ENCODE data around the gene DMRT1. TPM values are rescaled to one million over a fixed set of nuclear protein-coding genes. Genes with fewer than 3 reads are reported as not detected.
"Not testable (repeated sequence)": the region's sequence is repeated elsewhere in the genome, so short reads cannot be mapped to it uniquely, and the experiment has no call there.

Gene DMRT1
- total and polyA plus RNA-seq, 2 donors from 2014 or later, result not detected

- FAIRE-seq, result no peak
- no peak for DNase-seq
- Histone ChIP-seq H3K9ac (ENCODE audit: low read length in 3 of 3) (no peak overlapping the region), H3K36me3 (ENCODE audit: control insufficient read depth in 2 of 3, insufficient read depth in 3 of 3, low read length in 3 of 3) (no peaks in the 10 kb centered on the region), H3K9me3 (ENCODE audit: control insufficient read depth in 2 of 3, insufficient read depth in 1 of 3, low read length in 3 of 3) (no peaks in the 10 kb centered on the region), H3K4me1 (ENCODE audit: control insufficient read depth in 2 of 3, insufficient read depth in 2 of 3, low read depth in 1 of 3, low read length in 3 of 3) (no peaks in the 10 kb centered on the region), H3K4me3 (ENCODE audit: low read length in 3 of 3) (no peak overlapping the region), H3K27me3 (ENCODE audit: control insufficient read depth, insufficient read depth, low read length) (no peaks in the 10 kb centered on the region), H3K27ac (ENCODE audit: low read depth in 2 of 2, low read length in 2 of 2) (no peak overlapping the region)
- no peak for TF ChIP-seq CTCF (IDR thresholded peaks at IDR 0.05; ENCODE audit: borderline replicate concordance, extremely low read depth, insufficient read depth)
- intact Hi-C loops (cut with DNase I), result no loop called here
These were observed 71.3 kb downstream of the DMRT1 start for GRCh38 chr9:912776-913175.

- not testable (repeated sequence) for H3K27ac ChIP-seq (ENCODE audit: low read depth in 2 of 2, low read length in 2 of 2)
These were observed 72.0 kb downstream of the DMRT1 start for GRCh38 chr9:913526-913925.

GRCh38 chr9:917730-918129, 76.2 kb downstream of the DMRT1 start:
- TF ChIP-seq CTCF (IDR thresholded peaks at IDR 0.05; ENCODE audit: borderline replicate concordance, extremely low read depth, insufficient read depth), result no peak
- Histone ChIP-seq H3K9me3 (ENCODE audit: control insufficient read depth in 2 of 3, insufficient read depth in 1 of 3, low read length in 3 of 3) (no peaks in the 10 kb centered on the region), H3K9ac (ENCODE audit: low read length in 3 of 3) (no peak overlapping the region), H3K4me1 (ENCODE audit: control insufficient read depth in 2 of 3, insufficient read depth in 2 of 3, low read depth in 1 of 3, low read length in 3 of 3) (no peaks in the 10 kb centered on the region), H3K27me3 (ENCODE audit: control insufficient read depth, insufficient read depth, low read length) (no peaks in the 10 kb centered on the region), H3K27ac (ENCODE audit: low read depth in 2 of 2, low read length in 2 of 2) (no peak overlapping the region), H3K4me3 (ENCODE audit: low read length in 3 of 3) (no peak overlapping the region), H3K36me3 (ENCODE audit: control insufficient read depth in 2 of 3, insufficient read depth in 3 of 3, low read length in 3 of 3) (no peaks in the 10 kb centered on the region)
- DNase-seq (no peak), FAIRE-seq (no peak)
- intact Hi-C loops (cut with DNase I), result no loop called here

More at GRCh38 chr9:913526-913925, 72.0 kb downstream of the DMRT1 start:
- H3K9me3 ChIP-seq (ENCODE audit: control insufficient read depth in 2 of 3, insufficient read depth in 1 of 3, low read length in 3 of 3); intact Hi-C loops (cut with DNase I); H3K9ac ChIP-seq (ENCODE audit: low read length in 3 of 3); H3K4me3 ChIP-seq (ENCODE audit: low read length in 3 of 3); FAIRE-seq; H3K4me1 ChIP-seq (ENCODE audit: control insufficient read depth in 2 of 3, insufficient read depth in 2 of 3, low read depth in 1 of 3, low read length in 3 of 3); H3K36me3 ChIP-seq (ENCODE audit: control insufficient read depth in 2 of 3, insufficient read depth in 3 of 3, low read length in 3 of 3); H3K27me3 ChIP-seq (ENCODE audit: control insufficient read depth, insufficient read depth, low read length); DNase-seq: not testable (repeated sequence)

GRCh38 chr9:920927-921326, 79.4 kb downstream of the DMRT1 start:
- DNase-seq (no peak), FAIRE-seq (no peak)
- H3K36me3 ChIP-seq (ENCODE audit: control insufficient read depth in 2 of 3, insufficient read depth in 3 of 3, low read length in 3 of 3), result no peaks in the 10 kb centered on the region
- H3K27me3 ChIP-seq (ENCODE audit: control insufficient read depth, insufficient read depth, low read length), result no peaks in the 10 kb centered on the region
- intact Hi-C loops (cut with DNase I), result no loop called here
- H3K4me1 ChIP-seq (ENCODE audit: control insufficient read depth in 2 of 3, insufficient read depth in 2 of 3, low read depth in 1 of 3, low read length in 3 of 3), result no peaks in the 10 kb centered on the region
- TF ChIP-seq CTCF (IDR thresholded peaks at IDR 0.05; ENCODE audit: borderline replicate concordance, extremely low read depth, insufficient read depth), result no peak
- no peak overlapping the region for H3K9ac ChIP-seq (ENCODE audit: low read length in 3 of 3)
- H3K4me3 ChIP-seq (ENCODE audit: low read length in 3 of 3), result no peak overlapping the region
- no peaks in the 10 kb centered on the region for H3K9me3 ChIP-seq (ENCODE audit: control insufficient read depth in 2 of 3, insufficient read depth in 1 of 3, low read length in 3 of 3)
- H3K27ac ChIP-seq (ENCODE audit: low read depth in 2 of 2, low read length in 2 of 2), result no peak overlapping the region
